Testis (tissue), 2 donors: Measurements from ENCODE around the gene APOE.

Experiments used
- POLR2A ChIP-seq: fragments of 450-650 bp; IDR thresholded peaks from one replicate; pipeline ENCODE4 v1.6.1; 2017; ENCODE audit warnings: antibody characterized with exemption, mild to moderate bottlenecking, moderate library complexity
- TF ChIP-seq, protein P1 (sequence below), 3 experiments: fragments of 450-650 bp in 2 of 3; fragments of 200-600 bp in 1 of 3; sonication (generic) in 1 of 3; IDR thresholded peaks; one replicate each; pipeline ENCODE4 v1.5.1; 2016 to 2019; ENCODE audit warnings: antibody characterized with exemption in 3 of 3, mild to moderate bottlenecking in 2 of 3, moderate library complexity in 1 of 3

DNA sequence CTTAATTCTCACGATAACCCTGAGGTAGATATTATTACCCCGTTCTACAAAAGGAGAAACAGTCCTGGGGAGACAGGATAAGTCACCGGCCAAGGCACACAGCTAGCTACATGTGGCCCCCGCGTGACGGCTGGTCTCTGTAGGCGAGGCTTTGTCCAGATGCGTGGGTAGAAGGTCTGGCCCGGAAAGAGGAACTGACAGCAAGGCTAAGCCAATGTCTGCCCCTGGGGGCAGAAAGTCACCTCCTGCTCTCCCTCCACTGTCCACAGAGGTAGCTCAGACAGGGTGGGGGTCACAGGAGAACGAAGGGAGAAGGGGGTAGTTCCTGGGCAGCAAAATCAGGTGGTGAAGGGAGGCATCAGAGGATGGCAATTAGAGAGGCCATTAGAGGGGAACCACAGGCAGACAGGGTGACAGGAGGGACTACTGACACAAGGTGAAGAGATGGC, 38.2 kb downstream of the APOE start:
- TF ChIP-seq, protein P1, sequence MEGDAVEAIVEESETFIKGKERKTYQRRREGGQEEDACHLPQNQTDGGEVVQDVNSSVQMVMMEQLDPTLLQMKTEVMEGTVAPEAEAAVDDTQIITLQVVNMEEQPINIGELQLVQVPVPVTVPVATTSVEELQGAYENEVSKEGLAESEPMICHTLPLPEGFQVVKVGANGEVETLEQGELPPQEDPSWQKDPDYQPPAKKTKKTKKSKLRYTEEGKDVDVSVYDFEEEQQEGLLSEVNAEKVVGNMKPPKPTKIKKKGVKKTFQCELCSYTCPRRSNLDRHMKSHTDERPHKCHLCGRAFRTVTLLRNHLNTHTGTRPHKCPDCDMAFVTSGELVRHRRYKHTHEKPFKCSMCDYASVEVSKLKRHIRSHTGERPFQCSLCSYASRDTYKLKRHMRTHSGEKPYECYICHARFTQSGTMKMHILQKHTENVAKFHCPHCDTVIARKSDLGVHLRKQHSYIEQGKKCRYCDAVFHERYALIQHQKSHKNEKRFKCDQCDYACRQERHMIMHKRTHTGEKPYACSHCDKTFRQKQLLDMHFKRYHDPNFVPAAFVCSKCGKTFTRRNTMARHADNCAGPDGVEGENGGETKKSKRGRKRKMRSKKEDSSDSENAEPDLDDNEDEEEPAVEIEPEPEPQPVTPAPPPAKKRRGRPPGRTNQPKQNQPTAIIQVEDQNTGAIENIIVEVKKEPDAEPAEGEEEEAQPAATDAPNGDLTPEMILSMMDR (IDR thresholded peaks at IDR 0.05), result no peak
- no peak for TF ChIP-seq POLR2A
